CD8-positive, alpha-beta memory T cell (primary cell): ENCODE data around the gene ARHGAP26. TPM values are rescaled to one million over a fixed set of nuclear protein-coding genes. Genes with fewer than 3 reads are reported as not detected.
A peak's percentile ranks its signal among the peaks of the same experiment; 100 is the strongest.

Experiments used
- CTCF ChIA-PET: fragments of 350-600 bp; sonication (Branson Sonifier 250); formaldehyde crosslinking; loops from one replicate; lab custom pipeline; 2021; ENCODE audit warnings: antibody characterized with exemption; lab: Charles Lee
- POLR2A ChIA-PET: fragments of 350-600 bp; sonication (Branson Sonifier 250); formaldehyde crosslinking; loops from one replicate; lab custom pipeline; 2021; ENCODE audit warnings: antibody characterized with exemption; lab: Charles Lee
- DNase-seq, 5 donors: peaks; one replicate each; pipeline versions ENCODE4 v3.0.0 to v3.0.0-alpha.2; 2020 to 2022; ENCODE audit warnings: mixed read lengths in 1 of 5
- H3K27ac ChIP-seq: one replicate; pipeline ENCODE4 v1.7.0; 2013; ENCODE audit warnings: low read depth, mild to moderate bottlenecking, low read length, moderate library complexity
- H3K27me3 ChIP-seq: 2 replicates; pipeline ENCODE4 v1.7.0; 2013; ENCODE audit warnings: low read length, mild to moderate bottlenecking; ENCODE audit not compliant: insufficient read depth, poor library complexity, severe bottlenecking
- H3K36me3 ChIP-seq: 2 replicates; pipeline ENCODE4 v1.7.0; 2013; ENCODE audit warnings: mild to moderate bottlenecking, low read length, moderate library complexity; ENCODE audit not compliant: insufficient read depth
- H3K4me1 ChIP-seq: 2 replicates; pipeline ENCODE4 v1.7.0; 2013; ENCODE audit warnings: mild to moderate bottlenecking, low read length, moderate library complexity; ENCODE audit not compliant: insufficient read depth
- H3K4me3 ChIP-seq: 2 replicates; pipeline ENCODE4 v1.7.0; 2013; ENCODE audit warnings: mild to moderate bottlenecking, low read length
- H3K9me3 ChIP-seq: 2 replicates; pipeline ENCODE4 v1.7.0; 2013; ENCODE audit warnings: mild to moderate bottlenecking, low read length
- H3K27ac Mint-ChIP-seq, 8 donors: one replicate each; pipeline ENCODE4 v1.8.0; 2020 to 2021; ENCODE audit warnings: mixed read lengths in 8 of 8, mild to moderate bottlenecking in 6 of 8, inconsistent platforms in 3 of 8, moderate library complexity in 3 of 8
- H3K27me3 Mint-ChIP-seq, 2 donors: one replicate each; pipeline ENCODE4 v1.8.0; 2020 to 2021; ENCODE audit warnings: mixed read lengths in 2 of 2, mild to moderate bottlenecking in 1 of 2, moderate library complexity in 1 of 2
- H3K36me3 Mint-ChIP-seq, 3 donors: one replicate each; pipeline ENCODE4 v1.8.0; 2020 to 2021; ENCODE audit warnings: mixed read lengths in 3 of 3, inconsistent platforms in 1 of 3, mild to moderate bottlenecking in 1 of 3
- H3K4me1 Mint-ChIP-seq, 3 donors: one replicate each; pipeline ENCODE4 v1.8.0; 2020 to 2021; ENCODE audit warnings: mixed read lengths in 3 of 3, inconsistent platforms in 1 of 3, mild to moderate bottlenecking in 1 of 3
- H3K4me3 Mint-ChIP-seq, 7 donors: one replicate each; pipeline ENCODE4 v1.8.0; 2020 to 2021; ENCODE audit warnings: mixed read lengths in 7 of 7, mild to moderate bottlenecking in 6 of 7, moderate library complexity in 4 of 7, inconsistent platforms in 2 of 7
- H3K9me3 Mint-ChIP-seq, 5 donors: one replicate each; pipeline ENCODE4 v1.8.0; 2020 to 2022; ENCODE audit warnings: mixed read lengths in 5 of 5, mild to moderate bottlenecking in 3 of 5, moderate library complexity in 2 of 5, inconsistent platforms in 1 of 5
- polyA plus RNA-seq: library from polyadenylated mRNA; unstranded; fragments of 300-500 nt; fragmentation: Illumina TruSeq; gene quantifications from one replicate; pipeline ENCODE4 v1.2.3, GENCODE V29; 2021
- total RNA-seq, 2 experiments: library from RNA; stranded (reverse); gene quantifications; one replicate each; pipeline ENCODE4 v1.2.3, GENCODE V29; 2021

ARHGAP26 gene
- total and polyA plus RNA-seq, 3 experiments from 2014 or later: 16.7 to 37.1 (median 19.7) TPM

GRCh38 chr5:143019614-143020515 lies 249.7 kb downstream of the ARHGAP26 start:
- H3K27me3 Mint-ChIP-seq: no peaks in the 10 kb centered on the region
- peak overlapping the region in 1 of 7 donors; percentile 27 for H3K4me3 Mint-ChIP-seq
- H3K9me3 ChIP-seq: no peaks in the 10 kb centered on the region
- ChIA-PET CTCF (interaction anchor here (1.2 to 1.5 kb wide), 2 partner anchors 11 to 17 kb away, joined by 3 to 5 read pairs; no protein-coding TSS in a partner anchor), POLR2A (no interaction called here)
- H3K27ac ChIP-seq: no peak overlapping the region
- no peaks in the 10 kb centered on the region for H3K36me3 ChIP-seq
- H3K4me1 ChIP-seq: peaks cover 11% of the 10 kb centered on the region
- DNase-seq: no peak
- H3K27me3 ChIP-seq: no peaks in the 10 kb centered on the region
- H3K4me3 ChIP-seq: no peak overlapping the region
- H3K4me1 Mint-ChIP-seq: peaks cover 39 to 53% (median 50%) of the 10 kb centered on the region in 3 donors
- no peaks in the 10 kb centered on the region for H3K9me3 Mint-ChIP-seq
- peak overlapping the region; percentile 36 to 90 (median 69) for H3K27ac Mint-ChIP-seq
- peaks cover 15 to 54% (median 19%) of the 10 kb centered on the region in 3 donors for H3K36me3 Mint-ChIP-seq

GRCh38 chr5:143021595-143021994 lies 251.4 kb downstream of the ARHGAP26 start:
- peaks cover 11% of the 10 kb centered on the region for H3K4me1 ChIP-seq
- Mint-ChIP-seq H3K27me3 (no peaks in the 10 kb centered on the region), H3K36me3 (peaks cover 15 to 46% (median 20%) of the 10 kb centered on the region in 3 donors), H3K4me3 (no peak overlapping the region), H3K27ac (peak overlapping the region in 7 of 8 donors; percentile 2 to 73 (median 32)), H3K9me3 (no peaks in the 10 kb centered on the region), H3K4me1 (peaks cover 42 to 68% (median 62%) of the 10 kb centered on the region in 3 donors)
- no peak overlapping the region for H3K27ac ChIP-seq
- H3K4me3 ChIP-seq: no peak overlapping the region
- DNase-seq: no peak
- no peaks in the 10 kb centered on the region for H3K27me3 ChIP-seq
- CTCF ChIA-PET: no interaction called here
- H3K9me3 ChIP-seq: no peaks in the 10 kb centered on the region
- no peaks in the 10 kb centered on the region for H3K36me3 ChIP-seq
- POLR2A ChIA-PET: no interaction called here

GRCh38 chr5:143023411-143024096 lies 253.4 kb downstream of the ARHGAP26 start:
- no peaks in the 10 kb centered on the region for H3K27me3 Mint-ChIP-seq
- Histone ChIP-seq H3K4me1 (peaks cover 11% of the 10 kb centered on the region), H3K4me3 (no peak overlapping the region), H3K9me3 (no peaks in the 10 kb centered on the region), H3K36me3 (no peaks in the 10 kb centered on the region), H3K27me3 (no peaks in the 10 kb centered on the region), H3K27ac (no peak overlapping the region)
- H3K4me3 Mint-ChIP-seq: peak overlapping the region in 6 of 7 donors; percentile 20 to 83 (median 39)
- POLR2A ChIA-PET: interaction anchor here (0.8 kb wide), 1 partner anchor 20 kb away, joined by 3 read pairs; no protein-coding TSS in a partner anchor
- DNase-seq: peak in 2 of 5 donors; percentile 12 to 48
- H3K9me3 Mint-ChIP-seq: no peaks in the 10 kb centered on the region
- peaks cover 41 to 71% (median 57%) of the 10 kb centered on the region in 3 donors for H3K4me1 Mint-ChIP-seq
- CTCF ChIA-PET: interaction anchor here (1.0 kb wide), 3 partner anchors 10 to 102 kb away, joined by 3 to 4 read pairs (median 3); no protein-coding TSS in a partner anchor
- peak overlapping the region; percentile 1 to 99 (median 70) for H3K27ac Mint-ChIP-seq
- peaks cover under 1 to 33% (median 17%) of the 10 kb centered on the region in 3 donors for H3K36me3 Mint-ChIP-seq

DNA sequence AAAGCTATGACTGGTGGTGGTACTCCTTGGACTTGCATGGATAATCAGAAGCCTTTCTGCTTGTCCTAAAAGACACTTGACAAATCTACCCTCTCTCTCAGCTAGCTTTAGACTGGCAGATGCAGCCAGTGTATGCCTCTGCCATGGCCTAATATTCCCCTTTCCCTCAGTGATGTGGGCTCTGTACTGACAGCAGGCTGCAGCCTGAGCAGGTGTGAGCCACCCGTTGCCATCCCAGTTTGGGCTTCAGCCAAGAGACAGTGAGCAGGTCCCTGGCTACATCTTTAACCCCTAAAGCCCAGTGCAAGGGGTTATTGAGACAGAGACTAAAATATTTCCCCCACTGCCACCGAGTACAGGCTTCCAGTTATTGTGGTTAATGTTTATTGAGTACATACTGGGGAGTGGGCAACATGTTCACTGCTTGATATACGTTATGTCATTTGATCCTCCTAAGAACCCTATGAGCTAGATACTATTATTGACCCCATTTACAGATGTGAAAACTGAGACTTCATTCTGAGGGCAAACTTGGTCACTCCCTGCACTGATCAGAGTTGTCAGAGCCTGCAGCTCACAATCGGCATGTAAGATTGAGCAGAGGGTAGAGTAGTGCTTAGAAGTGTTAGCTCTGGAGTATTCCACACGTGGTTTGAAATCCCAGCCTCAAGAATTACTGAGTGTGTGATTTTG lies 254.2 kb downstream of the ARHGAP26 start:
- CTCF ChIA-PET: interaction anchor here (1.0 kb wide), 3 partner anchors 11 to 103 kb away, joined by 3 to 4 read pairs (median 3); no protein-coding TSS in a partner anchor
- Histone ChIP-seq H3K36me3 (no peaks in the 10 kb centered on the region), H3K27ac (no peak overlapping the region), H3K9me3 (no peaks in the 10 kb centered on the region), H3K4me3 (no peak overlapping the region), H3K27me3 (no peaks in the 10 kb centered on the region), H3K4me1 (peaks cover 13% of the 10 kb centered on the region)
- no peaks in the 10 kb centered on the region for H3K9me3 Mint-ChIP-seq
- no peak overlapping the region for H3K4me3 Mint-ChIP-seq
- peak overlapping the region; percentile 1 to 99 (median 59) for H3K27ac Mint-ChIP-seq
- H3K4me1 Mint-ChIP-seq: peaks cover 41 to 74% (median 57%) of the 10 kb centered on the region in 3 donors
- no peaks in the 10 kb centered on the region for H3K27me3 Mint-ChIP-seq
- no peak for DNase-seq
- POLR2A ChIA-PET: interaction anchor here (0.8 kb wide), 1 partner anchor 21 kb away, joined by 3 read pairs; no protein-coding TSS in a partner anchor
- peaks cover 0 to 26% (median 16%) of the 10 kb centered on the region in 3 donors for H3K36me3 Mint-ChIP-seq

DNA sequence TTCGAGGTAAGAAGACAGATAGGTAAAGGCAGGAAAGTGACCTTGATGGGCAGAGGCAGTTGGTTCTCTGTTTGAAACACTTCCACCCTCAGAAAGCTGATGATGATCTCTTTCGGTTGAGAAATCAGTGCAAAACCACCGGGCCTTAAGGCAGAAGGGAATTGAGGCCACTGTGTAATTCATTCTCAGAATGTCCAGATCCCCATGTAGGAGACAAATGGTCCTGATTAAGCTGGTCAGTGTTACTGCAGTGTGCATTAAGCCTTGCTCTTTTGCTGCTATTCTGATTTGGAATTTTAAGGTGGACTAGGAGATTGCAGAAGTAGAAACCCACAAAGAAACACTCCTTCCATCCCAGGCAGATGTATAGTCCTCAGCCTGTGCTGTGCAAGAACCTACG lies 255.2 kb downstream of the ARHGAP26 start:
- Mint-ChIP-seq H3K9me3 (no peaks in the 10 kb centered on the region), H3K27ac (peak overlapping the region; percentile 27 to 76 (median 55)), H3K4me1 (peaks cover 46 to 77% (median 60%) of the 10 kb centered on the region in 3 donors), H3K27me3 (no peaks in the 10 kb centered on the region), H3K36me3 (peaks cover 0 to 17% (median 13%) of the 10 kb centered on the region in 3 donors), H3K4me3 (no peak overlapping the region)
- Histone ChIP-seq H3K36me3 (no peaks in the 10 kb centered on the region), H3K4me1 (peaks cover 23% of the 10 kb centered on the region), H3K9me3 (no peaks in the 10 kb centered on the region), H3K27ac (no peak overlapping the region), H3K4me3 (no peak overlapping the region), H3K27me3 (no peaks in the 10 kb centered on the region)
- POLR2A ChIA-PET: no interaction called here
- no peak for DNase-seq
- CTCF ChIA-PET: interaction anchor here (1.6 kb wide), 1 partner anchor 12 kb away, joined by 3 read pairs; no protein-coding TSS in a partner anchor

- POLR2A ChIA-PET: no interaction called here
- H3K36me3 Mint-ChIP-seq: peaks cover under 1 to 17% (median 15%) of the 10 kb centered on the region in 3 donors
- peaks cover 52 to 82% (median 66%) of the 10 kb centered on the region in 3 donors for H3K4me1 Mint-ChIP-seq
- H3K4me3 Mint-ChIP-seq: no peak overlapping the region
- peaks cover 29% of the 10 kb centered on the region for H3K4me1 ChIP-seq
- H3K36me3 ChIP-seq: no peaks in the 10 kb centered on the region
- H3K4me3 ChIP-seq: no peak overlapping the region
- H3K9me3 Mint-ChIP-seq: no peaks in the 10 kb centered on the region
- no peaks in the 10 kb centered on the region for H3K27me3 Mint-ChIP-seq
- H3K27ac Mint-ChIP-seq: peak overlapping the region; percentile 13 to 83 (median 64)
- H3K9me3 ChIP-seq: no peaks in the 10 kb centered on the region
- DNase-seq: no peak
- H3K27ac ChIP-seq: no peak overlapping the region
- no peaks in the 10 kb centered on the region for H3K27me3 ChIP-seq
- CTCF ChIA-PET: interaction anchor here (1.6 kb wide), 1 partner anchor 13 kb away, joined by 3 read pairs; no protein-coding TSS in a partner anchor
Measured at GRCh38 chr5:143025971-143026370, 255.8 kb downstream of the ARHGAP26 start.

- H3K36me3 ChIP-seq: no peaks in the 10 kb centered on the region
- CTCF ChIA-PET: interaction anchor here (0.7 to 1.6 kb wide), 2 partner anchors 13 to 798 kb away, joined by 3 read pairs; no protein-coding TSS in a partner anchor
- H3K4me3 ChIP-seq: no peak overlapping the region
- H3K4me3 Mint-ChIP-seq: no peak overlapping the region
- H3K9me3 ChIP-seq: no peaks in the 10 kb centered on the region
- no peaks in the 10 kb centered on the region for H3K27me3 ChIP-seq
- H3K9me3 Mint-ChIP-seq: no peaks in the 10 kb centered on the region
- POLR2A ChIA-PET: no interaction called here
- no peak for DNase-seq
- H3K4me1 Mint-ChIP-seq: peaks cover 54 to 82% (median 70%) of the 10 kb centered on the region in 3 donors
- no peak overlapping the region for H3K27ac ChIP-seq
- peaks cover 33% of the 10 kb centered on the region for H3K4me1 ChIP-seq
- H3K27me3 Mint-ChIP-seq: no peaks in the 10 kb centered on the region
- H3K36me3 Mint-ChIP-seq: peaks cover 5 to 17% (median 15%) of the 10 kb centered on the region in 3 donors
- H3K27ac Mint-ChIP-seq: peak overlapping the region in 6 of 8 donors; percentile 2 to 83 (median 33)
Measured at GRCh38 chr5:143026380-143026779, 256.2 kb downstream of the ARHGAP26 start.
